Testis (tissue), 3 donors: Measurements from ENCODE around the gene LRRC1. TPM values are rescaled to one million over a fixed set of nuclear protein-coding genes. Genes with fewer than 3 reads are reported as not detected.

Source experiments
- DNase-seq: peaks from one replicate; pipeline ENCODE4 v3.0.0-alpha.2; 2019
- H3K27ac ChIP-seq, 2 donors: fragments of 200-600 bp; sonication (generic); one replicate each; pipeline ENCODE4 v1.5.1; 2019
- H3K27me3 ChIP-seq: fragments of 200-600 bp; sonication (generic); one replicate; pipeline ENCODE4 v1.5.1; 2019
- H3K36me3 ChIP-seq: fragments of 200-600 bp; sonication (generic); one replicate; pipeline ENCODE4 v1.5.1; 2017; ENCODE audit warnings: low read depth; ENCODE audit errors: missing control alignments
- H3K4me1 ChIP-seq: fragments of 200-600 bp; sonication (generic); one replicate; pipeline ENCODE4 v1.5.1; 2019
- H3K4me3 ChIP-seq, 2 donors: fragments of 200-600 bp; sonication (generic); one replicate each; pipeline ENCODE4 v1.5.1; 2017 to 2019
- H3K9me3 ChIP-seq: fragments of 200-600 bp; sonication (generic); one replicate; pipeline ENCODE4 v1.5.1; 2017
- POLR2A ChIP-seq: fragments of 450-650 bp; IDR thresholded peaks from one replicate; pipeline ENCODE4 v1.6.1; 2017; ENCODE audit warnings: antibody characterized with exemption, mild to moderate bottlenecking, moderate library complexity
- WGBS, 2 donors: methylation state at CpG; one replicate each; pipeline ENCODE4 v1.1.5; 2018; 5-methylcytosine and 5-hydroxymethylcytosine counted together
- intact Hi-C: fragments of 100-400 bp; cut with DNase I; formaldehyde crosslinking; loops from one replicate; pipeline ENCODE4 v1.15.1; 2023; ENCODE audit warnings: low total_unique reads
- polyA plus RNA-seq: library from polyadenylated mRNA; stranded (reverse); fragments of 350-450 nt; fragmentation: Illumina TruSeq; extraction: RNeasy Lipid Tissue Mini Kit (QIAGEN cat#74804); gene quantifications from one replicate; pipeline ENCODE4 v1.2.3, GENCODE V29; 2014; ENCODE audit warnings: low read depth, low replicate concordance; ENCODE audit not compliant: insufficient read depth
- total RNA-seq, 2 donors: library from RNA; depleted of rRNA; stranded (reverse); fragments of >200 nt; gene quantifications; one replicate each; pipeline ENCODE4 v1.2.3, GENCODE V29; 2016
- TF ChIP-seq, protein P1 (sequence below), 3 experiments: fragments of 450-650 bp in 2 of 3; fragments of 200-600 bp in 1 of 3; sonication (generic) in 1 of 3; IDR thresholded peaks; one replicate each; pipeline ENCODE4 v1.5.1; 2016 to 2019; ENCODE audit warnings: antibody characterized with exemption in 3 of 3, mild to moderate bottlenecking in 2 of 3, moderate library complexity in 1 of 3

The LRRC1 gene
- total and polyA plus RNA-seq, 3 donors from 2014 or later: 29.5 to 36.5 (median 34.1) TPM

DNA sequence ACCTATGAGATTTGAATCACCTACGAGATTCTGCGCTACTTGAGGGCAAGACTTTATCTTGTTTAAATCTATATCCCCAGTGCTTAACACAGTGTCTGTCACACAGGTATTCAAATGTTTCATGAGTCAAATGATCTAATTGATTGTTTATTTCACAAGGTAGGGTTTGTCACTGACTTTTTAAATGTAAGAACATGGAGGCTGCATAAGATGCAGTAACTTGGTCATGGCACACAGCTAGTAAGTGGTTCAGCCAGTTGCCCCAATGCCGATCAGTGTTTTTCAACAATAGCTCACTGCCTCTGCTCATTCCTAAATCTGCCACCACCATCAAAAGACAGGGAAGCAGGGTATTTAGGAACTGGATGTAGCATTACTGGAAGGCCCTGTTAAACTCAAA, 42.4 kb upstream of the LRRC1 start:
- no peaks in the 10 kb centered on the region for H3K9me3 ChIP-seq
- no peak for DNase-seq
- TF ChIP-seq POLR2A: no peak
- TF ChIP-seq, protein P1, sequence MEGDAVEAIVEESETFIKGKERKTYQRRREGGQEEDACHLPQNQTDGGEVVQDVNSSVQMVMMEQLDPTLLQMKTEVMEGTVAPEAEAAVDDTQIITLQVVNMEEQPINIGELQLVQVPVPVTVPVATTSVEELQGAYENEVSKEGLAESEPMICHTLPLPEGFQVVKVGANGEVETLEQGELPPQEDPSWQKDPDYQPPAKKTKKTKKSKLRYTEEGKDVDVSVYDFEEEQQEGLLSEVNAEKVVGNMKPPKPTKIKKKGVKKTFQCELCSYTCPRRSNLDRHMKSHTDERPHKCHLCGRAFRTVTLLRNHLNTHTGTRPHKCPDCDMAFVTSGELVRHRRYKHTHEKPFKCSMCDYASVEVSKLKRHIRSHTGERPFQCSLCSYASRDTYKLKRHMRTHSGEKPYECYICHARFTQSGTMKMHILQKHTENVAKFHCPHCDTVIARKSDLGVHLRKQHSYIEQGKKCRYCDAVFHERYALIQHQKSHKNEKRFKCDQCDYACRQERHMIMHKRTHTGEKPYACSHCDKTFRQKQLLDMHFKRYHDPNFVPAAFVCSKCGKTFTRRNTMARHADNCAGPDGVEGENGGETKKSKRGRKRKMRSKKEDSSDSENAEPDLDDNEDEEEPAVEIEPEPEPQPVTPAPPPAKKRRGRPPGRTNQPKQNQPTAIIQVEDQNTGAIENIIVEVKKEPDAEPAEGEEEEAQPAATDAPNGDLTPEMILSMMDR (IDR thresholded peaks at IDR 0.05): no peak
- intact Hi-C loops: no loop called here
- no peak overlapping the region for H3K4me3 ChIP-seq
- H3K27me3 ChIP-seq: no peaks in the 10 kb centered on the region
- no peak overlapping the region for H3K27ac ChIP-seq
- H3K36me3 ChIP-seq: no peaks in the 10 kb centered on the region
- H3K4me1 ChIP-seq: no peaks in the 10 kb centered on the region
- WGBS, 2 donors: 89 to 99% methylated on average over 3 of the region's 3 CpGs

DNA sequence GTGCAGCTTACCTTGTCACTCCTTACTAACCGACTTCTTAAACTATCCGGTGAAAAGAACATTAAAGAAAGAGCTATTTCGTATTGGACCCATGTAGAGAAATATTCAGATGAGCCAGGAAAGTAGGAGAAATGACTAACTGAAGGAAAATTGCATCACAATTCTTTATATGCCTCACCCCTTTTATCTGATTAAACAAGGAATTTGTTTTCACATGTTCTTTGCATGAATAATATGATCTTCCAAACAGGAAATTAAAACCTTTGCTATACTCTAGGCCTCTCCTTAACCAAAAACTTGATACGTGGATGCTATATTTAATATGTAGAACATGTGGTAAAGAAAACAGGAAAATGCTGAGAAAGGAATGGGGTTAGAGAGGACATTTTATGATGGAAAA, 41.9 kb upstream of the LRRC1 start:
- no peaks in the 10 kb centered on the region for H3K36me3 ChIP-seq
- intact Hi-C loops: no loop called here
- no peak overlapping the region for H3K27ac ChIP-seq
- no peaks in the 10 kb centered on the region for H3K9me3 ChIP-seq
- DNase-seq: no peak
- H3K27me3 ChIP-seq: no peaks in the 10 kb centered on the region
- H3K4me1 ChIP-seq: no peaks in the 10 kb centered on the region
- TF ChIP-seq POLR2A: no peak
- TF ChIP-seq, protein P1 (IDR thresholded peaks at IDR 0.05): no peak
- H3K4me3 ChIP-seq: no peak overlapping the region
- WGBS, 2 donors: 93 to 95% methylated on average over 4 of the region's 4 CpGs

- Histone ChIP-seq H3K4me1 (no peaks in the 10 kb centered on the region), H3K9me3 (no peaks in the 10 kb centered on the region), H3K4me3 (no peak overlapping the region), H3K27me3 (no peaks in the 10 kb centered on the region), H3K36me3 (no peaks in the 10 kb centered on the region), H3K27ac (no peak overlapping the region)
- WGBS, 2 donors: 92 to 95% methylated on average over 4 of the region's 4 CpGs
- TF ChIP-seq, protein P1 (IDR thresholded peaks at IDR 0.05): no peak
- no peak for TF ChIP-seq POLR2A
- intact Hi-C loops: no loop called here
- DNase-seq: no peak
Observed at GRCh38 chr6:53754330-53754729, 40.5 kb upstream of the LRRC1 start.

DNA sequence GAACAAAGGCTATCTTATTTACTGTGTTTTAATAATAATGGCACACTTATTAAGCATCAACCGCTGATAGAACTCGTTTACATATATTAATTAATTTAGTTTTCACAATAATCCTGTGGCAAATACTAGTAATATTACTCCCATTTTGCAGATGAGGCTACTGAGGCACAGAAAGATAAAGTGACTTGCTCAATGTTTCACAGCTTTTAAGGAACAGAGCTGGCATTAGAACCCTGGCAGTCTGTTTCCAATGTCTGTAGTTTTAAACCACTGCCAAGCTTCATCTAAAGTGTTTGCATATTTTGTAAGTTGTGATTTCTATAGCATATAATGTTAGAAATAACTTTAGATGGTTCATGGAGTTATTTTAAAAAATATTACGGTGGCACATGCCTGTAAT, 38.4 kb upstream of the LRRC1 start:
- DNase-seq: no peak
- H3K27me3 ChIP-seq: no peaks in the 10 kb centered on the region
- TF ChIP-seq, protein P1 (IDR thresholded peaks at IDR 0.05): no peak
- intact Hi-C loops: no loop called here
- no peaks in the 10 kb centered on the region for H3K36me3 ChIP-seq
- no peak overlapping the region for H3K27ac ChIP-seq
- H3K4me3 ChIP-seq: no peak overlapping the region
- WGBS, 2 donors: 93 to 95% methylated on average over 3 of the region's 3 CpGs
- no peaks in the 10 kb centered on the region for H3K4me1 ChIP-seq
- H3K9me3 ChIP-seq: no peaks in the 10 kb centered on the region

GRCh38 chr6:53758496-53758895, 36.3 kb upstream of the LRRC1 start:
- Histone ChIP-seq H3K27ac (no peak overlapping the region), H3K4me1 (no peaks in the 10 kb centered on the region), H3K27me3 (no peaks in the 10 kb centered on the region), H3K4me3 (no peak overlapping the region), H3K9me3 (no peaks in the 10 kb centered on the region), H3K36me3 (no peaks in the 10 kb centered on the region)
- 82 to 93% methylated on average over 1 of the region's 1 CpG for WGBS, 2 donors
- intact Hi-C loops: no loop called here
- DNase-seq: no peak
- TF ChIP-seq POLR2A: no peak
- TF ChIP-seq, protein P1 (IDR thresholded peaks at IDR 0.05): no peak
